GM12878 (cell line): ENCODE results near the gene NUDCD2. TPM values are rescaled to one million over a fixed set of nuclear protein-coding genes. Genes with fewer than 3 reads are reported as not detected.
A peak's percentile ranks its signal among the peaks of the same experiment; 100 is the strongest.

ENCODE experiments used
- BHLHE40 ChIP-seq, 2 experiments: fragments of 450-650 bp in 1 of 2; IDR thresholded peaks; 2 replicates each; pipeline ENCODE4 v1.6.1; 2011 to 2017; ENCODE audit warnings: low read depth in 2 of 2, borderline replicate concordance in 1 of 2, improper control_type of control experiment in 1 of 2, low read length in 1 of 2, mild to moderate bottlenecking in 1 of 2
- CHD1 ChIP-seq: IDR thresholded peaks from 2 replicates; pipeline ENCODE4 v1.6.1; 2012; ENCODE audit warnings: low read depth, low read length, improper control_type of control experiment
- EED ChIP-seq: sonication (generic); IDR thresholded peaks from 2 replicates; pipeline ENCODE4 v1.6.1; 2016; ENCODE audit warnings: antibody characterized with exemption, low read depth
- KAT2A ChIP-seq: conservative IDR thresholded peaks from 2 replicates; pipeline ENCODE4 v1.6.1; 2011; ENCODE audit warnings: low read depth, low read length; ENCODE audit not compliant: control insufficient read depth
- NFXL1 ChIP-seq: fragments of 450-650 bp; IDR thresholded peaks from 2 replicates; pipeline ENCODE4 v1.6.1; 2017; ENCODE audit warnings: antibody characterized with exemption, mild to moderate bottlenecking, borderline replicate concordance
- NFYB ChIP-seq: IDR thresholded peaks from 2 replicates; pipeline ENCODE4 v1.6.1; 2011; ENCODE audit warnings: low read depth, mild to moderate bottlenecking, low read length, improper control_type of control experiment, moderate library complexity; ENCODE audit not compliant: insufficient read depth
- PML ChIP-seq: IDR thresholded peaks from 2 replicates; pipeline ENCODE4 v1.6.1; 2012; ENCODE audit warnings: low read length, inconsistent platforms
- SIN3A ChIP-seq: IDR thresholded peaks from 2 replicates; pipeline ENCODE4 v1.6.1; 2012; ENCODE audit warnings: low read depth, low read length, improper control_type of control experiment
- SMAD1 ChIP-seq: fragments of 450-650 bp; IDR thresholded peaks from 2 replicates; pipeline ENCODE4 v1.6.1; 2018; ENCODE audit warnings: mild to moderate bottlenecking, low read depth; ENCODE audit not compliant: partially characterized antibody
- YY1 ChIP-seq: IDR thresholded peaks from 2 replicates; pipeline ENCODE4 v1.6.1; 2011; ENCODE audit warnings: low read depth, mild to moderate bottlenecking, low read length
- ZBTB40 ChIP-seq: fragments of 450-650 bp; IDR thresholded peaks from 2 replicates; pipeline ENCODE4 v1.6.1; 2016; ENCODE audit warnings: mild to moderate bottlenecking, moderate library complexity, borderline replicate concordance
- ZSCAN29 ChIP-seq: fragments of 450-650 bp; IDR thresholded peaks from 2 replicates; pipeline ENCODE4 v1.6.1; 2017; ENCODE audit warnings: mild to moderate bottlenecking, moderate library complexity
- polyA plus RNA-seq, 11 experiments: library from polyadenylated mRNA; depleted of rRNA in 4 of 11; unstranded in 6 of 11; stranded (reverse) in 5 of 11; fragments of >200 nt; fragmentation: Nextera tagmentation in 4 of 11; fragmentation: Illumina TruSeq in 1 of 11; extraction: Ambion mirVana in 4 of 11; extraction: Trizol in 1 of 11; gene quantifications; 1 replicate in 1 of 11; 2 replicates in 10 of 11; pipeline versions ENCODE4 v1.2.1 to v1.2.3, GENCODE V29; 2011 to 2016; ENCODE audit warnings: inconsistent platforms in 2 of 11, missing spikeins in 2 of 11, low read depth in 1 of 11
- total RNA-seq, 4 experiments: library from RNA; depleted of rRNA in 3 of 4; stranded (reverse); fragments of >200 nt in 3 of 4; fragmentation: Illumina TruSeq in 1 of 4; extraction: Trizol in 1 of 4; gene quantifications; 2 replicates each; pipeline versions ENCODE4 v1.2.1 to v1.2.3, GENCODE V29; 2013 to 2021
- TF ChIP-seq, protein P1 (sequence below): fragments of 450-650 bp; IDR thresholded peaks from 2 replicates; pipeline ENCODE4 v1.6.1; 2016; ENCODE audit warnings: mild to moderate bottlenecking
- TF ChIP-seq, protein P2 (sequence below): IDR thresholded peaks from 2 replicates; pipeline ENCODE4 v1.6.1; 2012; ENCODE audit warnings: improper control_type of control experiment, low read depth, low read length; ENCODE audit not compliant: insufficient replicate concordance

Gene NUDCD2
- total and polyA plus RNA-seq, 10 of the 15 experiments (the other 5 are each of a cell fraction or from before 2014, with no cell fraction given), result 9.1 to 133 (median 24.6) TPM

DNA sequence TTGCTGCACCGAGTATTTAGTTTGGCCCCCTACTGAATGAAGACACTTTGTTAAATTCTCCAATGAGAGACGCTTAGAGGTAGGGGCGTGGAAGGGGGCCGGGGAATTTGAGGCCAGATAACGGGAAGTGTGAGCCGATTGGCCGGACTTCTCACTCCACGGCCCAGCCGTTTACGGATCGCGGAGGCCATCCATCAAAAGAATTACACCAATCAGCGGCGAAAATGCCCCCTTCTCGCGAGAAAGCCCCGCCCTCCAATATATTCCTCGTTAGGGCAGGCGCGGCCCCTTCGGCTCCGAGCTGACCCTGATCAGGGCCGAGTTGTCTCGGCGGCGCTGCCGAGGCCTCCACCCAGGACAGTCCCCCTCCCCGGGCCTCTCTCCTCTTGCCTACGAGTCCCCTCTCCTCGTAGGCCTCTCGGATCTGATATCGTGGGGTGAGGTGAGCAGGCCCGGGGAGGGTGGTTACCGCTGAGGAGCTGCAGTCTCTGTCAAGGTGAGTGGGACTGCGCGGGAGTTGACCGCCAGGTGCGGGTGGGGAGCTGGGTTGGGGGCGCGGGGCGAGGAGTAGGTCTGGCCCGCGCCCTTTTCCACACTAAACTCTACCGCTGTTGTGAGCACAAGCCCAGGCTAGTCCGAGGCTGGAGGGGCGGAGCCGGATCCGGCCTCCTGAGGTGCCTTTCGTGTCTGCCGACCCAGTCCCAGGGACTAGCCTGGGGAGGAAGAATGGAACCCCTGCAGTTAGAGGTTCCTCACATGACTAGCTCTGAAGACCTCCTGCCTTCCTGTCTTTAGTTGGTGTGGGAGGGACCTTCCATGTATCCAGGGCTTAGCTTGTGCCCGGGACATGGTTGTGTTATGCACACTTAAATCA is 22.4 kb downstream of the NUDCD2 start, which contains the start of gene CCNG1 (continued):
- TF ChIP-seq ZBTB40 (no peak; the same call in 1 of the 2 replicates), SMAD1 (peak; percentile 68), NFXL1 (no peak), EED (no peak), NFYB (peak; percentile 94), PML (peak; percentile 97), BHLHE40 (IDR thresholded peaks at IDR 0.05; ENCODE audit: borderline replicate concordance in 1 of 2, low read depth in 2 of 2, low read length in 1 of 2) (no peak; a peak in 1 of 4 replicates), ZSCAN29 (no peak), YY1 (peak; percentile 50; the same call in 1 of the 2 replicates), CHD1 (no peak), SIN3A (peak; percentile 82), KAT2A (no peak)
- TF ChIP-seq, protein P1, sequence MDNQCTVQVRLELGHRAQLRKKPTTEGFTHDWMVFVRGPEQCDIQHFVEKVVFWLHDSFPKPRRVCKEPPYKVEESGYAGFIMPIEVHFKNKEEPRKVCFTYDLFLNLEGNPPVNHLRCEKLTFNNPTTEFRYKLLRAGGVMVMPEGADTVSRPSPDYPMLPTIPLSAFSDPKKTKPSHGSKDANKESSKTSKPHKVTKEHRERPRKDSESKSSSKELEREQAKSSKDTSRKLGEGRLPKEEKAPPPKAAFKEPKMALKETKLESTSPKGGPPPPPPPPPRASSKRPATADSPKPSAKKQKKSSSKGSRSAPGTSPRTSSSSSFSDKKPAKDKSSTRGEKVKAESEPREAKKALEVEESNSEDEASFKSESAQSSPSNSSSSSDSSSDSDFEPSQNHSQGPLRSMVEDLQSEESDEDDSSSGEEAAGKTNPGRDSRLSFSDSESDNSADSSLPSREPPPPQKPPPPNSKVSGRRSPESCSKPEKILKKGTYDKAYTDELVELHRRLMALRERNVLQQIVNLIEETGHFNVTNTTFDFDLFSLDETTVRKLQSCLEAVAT, result peak; percentile 82
- TF ChIP-seq, protein P2, sequence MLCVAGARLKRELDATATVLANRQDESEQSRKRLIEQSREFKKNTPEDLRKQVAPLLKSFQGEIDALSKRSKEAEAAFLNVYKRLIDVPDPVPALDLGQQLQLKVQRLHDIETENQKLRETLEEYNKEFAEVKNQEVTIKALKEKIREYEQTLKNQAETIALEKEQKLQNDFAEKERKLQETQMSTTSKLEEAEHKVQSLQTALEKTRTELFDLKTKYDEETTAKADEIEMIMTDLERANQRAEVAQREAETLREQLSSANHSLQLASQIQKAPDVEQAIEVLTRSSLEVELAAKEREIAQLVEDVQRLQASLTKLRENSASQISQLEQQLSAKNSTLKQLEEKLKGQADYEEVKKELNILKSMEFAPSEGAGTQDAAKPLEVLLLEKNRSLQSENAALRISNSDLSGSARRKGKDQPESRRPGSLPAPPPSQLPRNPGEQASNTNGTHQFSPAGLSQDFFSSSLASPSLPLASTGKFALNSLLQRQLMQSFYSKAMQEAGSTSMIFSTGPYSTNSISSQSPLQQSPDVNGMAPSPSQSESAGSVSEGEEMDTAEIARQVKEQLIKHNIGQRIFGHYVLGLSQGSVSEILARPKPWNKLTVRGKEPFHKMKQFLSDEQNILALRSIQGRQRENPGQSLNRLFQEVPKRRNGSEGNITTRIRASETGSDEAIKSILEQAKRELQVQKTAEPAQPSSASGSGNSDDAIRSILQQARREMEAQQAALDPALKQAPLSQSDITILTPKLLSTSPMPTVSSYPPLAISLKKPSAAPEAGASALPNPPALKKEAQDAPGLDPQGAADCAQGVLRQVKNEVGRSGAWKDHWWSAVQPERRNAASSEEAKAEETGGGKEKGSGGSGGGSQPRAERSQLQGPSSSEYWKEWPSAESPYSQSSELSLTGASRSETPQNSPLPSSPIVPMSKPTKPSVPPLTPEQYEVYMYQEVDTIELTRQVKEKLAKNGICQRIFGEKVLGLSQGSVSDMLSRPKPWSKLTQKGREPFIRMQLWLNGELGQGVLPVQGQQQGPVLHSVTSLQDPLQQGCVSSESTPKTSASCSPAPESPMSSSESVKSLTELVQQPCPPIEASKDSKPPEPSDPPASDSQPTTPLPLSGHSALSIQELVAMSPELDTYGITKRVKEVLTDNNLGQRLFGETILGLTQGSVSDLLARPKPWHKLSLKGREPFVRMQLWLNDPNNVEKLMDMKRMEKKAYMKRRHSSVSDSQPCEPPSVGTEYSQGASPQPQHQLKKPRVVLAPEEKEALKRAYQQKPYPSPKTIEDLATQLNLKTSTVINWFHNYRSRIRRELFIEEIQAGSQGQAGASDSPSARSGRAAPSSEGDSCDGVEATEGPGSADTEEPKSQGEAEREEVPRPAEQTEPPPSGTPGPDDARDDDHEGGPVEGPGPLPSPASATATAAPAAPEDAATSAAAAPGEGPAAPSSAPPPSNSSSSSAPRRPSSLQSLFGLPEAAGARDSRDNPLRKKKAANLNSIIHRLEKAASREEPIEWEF, result no peak
